ENCODE results near the gene TAF11L3. TPM values are rescaled to one million over a fixed set of nuclear protein-coding genes. Genes with fewer than 3 reads are reported as not detected.
A peak's percentile ranks its signal among the peaks of the same experiment; 100 is the strongest.
"Not testable (repeated sequence)": the region's sequence is repeated elsewhere in the genome, so short reads cannot be mapped to it uniquely, and the experiment has no call there.

Gene TAF11L3
- total and polyA plus RNA-seq, 2 experiments from 2014 or later, result not detected

GRCh38 chr5:17511775-17512325 is 6.3 kb upstream of the TAF11L3 start:
- no peak for TF ChIP-seq CTCF (IDR thresholded peaks at IDR 0.05; ENCODE audit: low read depth, low read length)
- Histone ChIP-seq H3K9me3 (ENCODE audit: low read depth) (no peaks in the 10 kb centered on the region), H3K27ac (no peak overlapping the region), H3K27me3 (no peaks in the 10 kb centered on the region), H3K4me1 (ENCODE audit: low read depth) (no peaks in the 10 kb centered on the region), H3K4me3 (no peak overlapping the region), H3K36me3 (no peaks in the 10 kb centered on the region)
- DNase-seq (ENCODE audit: low read depth in 1 of 2, low spot score in 1 of 2), result no peak

- DNase-seq (ENCODE audit: low read depth in 1 of 2, low spot score in 1 of 2); H3K27ac ChIP-seq; H3K27me3 ChIP-seq; H3K4me3 ChIP-seq; H3K4me1 ChIP-seq (ENCODE audit: low read depth); H3K36me3 ChIP-seq; H3K9me3 ChIP-seq (ENCODE audit: low read depth): not testable (repeated sequence)
Measured at GRCh38 chr5:17517526-17517925, 641 bp upstream of the TAF11L3 start.

- H3K4me1 ChIP-seq (ENCODE audit: low read depth); H3K9me3 ChIP-seq (ENCODE audit: low read depth): not testable (repeated sequence)
Measured at GRCh38 chr5:17519508-17519907, 1.3 kb downstream of the TAF11L3 start.

GRCh38 chr5:17521501-17521900 is 3.3 kb downstream of the TAF11L3 start, which contains the start of gene TAF11L4:
TSS of gene TAF11L4 (plus strand) at chr5:17521801.
- not testable (repeated sequence) for H3K4me3 ChIP-seq; H3K27ac ChIP-seq; DNase-seq (ENCODE audit: low read depth in 1 of 2, low spot score in 1 of 2); H3K9me3 ChIP-seq (ENCODE audit: low read depth); H3K27me3 ChIP-seq; H3K4me1 ChIP-seq (ENCODE audit: low read depth); H3K36me3 ChIP-seq

More at GRCh38 chr5:17519508-17519907, 1.3 kb downstream of the TAF11L3 start:
- H3K36me3 ChIP-seq; H3K27me3 ChIP-seq; H3K4me3 ChIP-seq; DNase-seq (ENCODE audit: low read depth in 1 of 2, low spot score in 1 of 2); H3K27ac ChIP-seq: not testable (repeated sequence)

- not testable (repeated sequence) for H3K4me1 ChIP-seq (ENCODE audit: low read depth); H3K27me3 ChIP-seq; H3K36me3 ChIP-seq; H3K9me3 ChIP-seq (ENCODE audit: low read depth); H3K4me3 ChIP-seq; DNase-seq (ENCODE audit: low read depth in 1 of 2, low spot score in 1 of 2); H3K27ac ChIP-seq
Measured at GRCh38 chr5:17524935-17525334, 6.8 kb downstream of the TAF11L3 start, which contains the start of gene TAF11L5. TSS of gene TAF11L5 (plus strand) at chr5:17525235.

GRCh38 chr5:17526504-17526903 is 8.3 kb downstream of the TAF11L3 start:
- DNase-seq (ENCODE audit: low read depth in 1 of 2, low spot score in 1 of 2), result peak in 1 of 2 donors; percentile 1
- H3K4me1 ChIP-seq (ENCODE audit: low read depth); H3K36me3 ChIP-seq; H3K9me3 ChIP-seq (ENCODE audit: low read depth); H3K27ac ChIP-seq; H3K27me3 ChIP-seq; H3K4me3 ChIP-seq: not testable (repeated sequence)

- H3K4me3 ChIP-seq; H3K9me3 ChIP-seq (ENCODE audit: low read depth); H3K4me1 ChIP-seq (ENCODE audit: low read depth); H3K27ac ChIP-seq; H3K27me3 ChIP-seq; DNase-seq (ENCODE audit: low read depth in 1 of 2, low spot score in 1 of 2); H3K36me3 ChIP-seq: not testable (repeated sequence)
Measured at GRCh38 chr5:17528369-17528768, 10.2 kb downstream of the TAF11L3 start, which contains the start of gene TAF11L6. TSS of gene TAF11L6 (plus strand) at chr5:17528669.

Other genes with a start within 250 kb of the TAF11L3 start
- not detected in 2 replicates for gene TAF11L2, start 20.1 kb upstream of the TAF11L3 start, total RNA-seq
- not detected in 2 replicates for gene TAF11L2, start 20.1 kb upstream of the TAF11L3 start, polyA plus RNA-seq
- gene TAF11L4, start 3.4 kb downstream of the TAF11L3 start, total RNA-seq, result not detected in 2 replicates
- not detected in 2 replicates for gene TAF11L4, start 3.4 kb downstream of the TAF11L3 start, polyA plus RNA-seq
- gene TAF11L5, start 6.9 kb downstream of the TAF11L3 start, total RNA-seq, result not detected in 2 replicates
- not detected in 2 replicates for gene TAF11L5, start 6.9 kb downstream of the TAF11L3 start, polyA plus RNA-seq
- not detected in 2 replicates for gene TAF11L6, start 10.3 kb downstream of the TAF11L3 start, total RNA-seq
- gene TAF11L6, start 10.3 kb downstream of the TAF11L3 start, polyA plus RNA-seq, result not detected in 2 replicates
- not detected in 2 replicates for gene TAF11L7, start 67.4 kb downstream of the TAF11L3 start, total RNA-seq
- gene TAF11L7, start 67.4 kb downstream of the TAF11L3 start, polyA plus RNA-seq, result not detected in 2 replicates
- gene TAF11L8, start 72.6 kb downstream of the TAF11L3 start, total RNA-seq, result not detected in 2 replicates
- not detected in 2 replicates for gene TAF11L8, start 72.6 kb downstream of the TAF11L3 start, polyA plus RNA-seq
- gene TAF11L9, start 76.0 kb downstream of the TAF11L3 start, total RNA-seq, result not detected in 2 replicates
- gene TAF11L9, start 76.0 kb downstream of the TAF11L3 start, polyA plus RNA-seq, result not detected in 2 replicates
- not detected in 2 replicates for gene TAF11L10, start 79.5 kb downstream of the TAF11L3 start, total RNA-seq
- not detected in 2 replicates for gene TAF11L10, start 79.5 kb downstream of the TAF11L3 start, polyA plus RNA-seq
- gene TAF11L11, start 85.8 kb downstream of the TAF11L3 start, total RNA-seq, result not detected in 2 replicates
- gene TAF11L11, start 85.8 kb downstream of the TAF11L3 start, polyA plus RNA-seq, result not detected in 2 replicates
- not detected in 2 replicates for gene TAF11L12, start 92.0 kb downstream of the TAF11L3 start, total RNA-seq
- gene TAF11L12, start 92.0 kb downstream of the TAF11L3 start, polyA plus RNA-seq, result not detected in 2 replicates
- not detected in 2 replicates for gene TAF11L13, start 113.7 kb downstream of the TAF11L3 start, total RNA-seq
- not detected in 2 replicates for gene TAF11L13, start 113.7 kb downstream of the TAF11L3 start, polyA plus RNA-seq
- gene TAF11L14, start 116.1 kb downstream of the TAF11L3 start, total RNA-seq, result not detected in 2 replicates
- gene TAF11L14, start 116.1 kb downstream of the TAF11L3 start, polyA plus RNA-seq, result not detected in 2 replicates

Measured in cardiac muscle cell (in vitro differentiated cells and primary cell).